Measurements from ENCODE around the gene DAB1.
"Not testable (repeated sequence)": the region's sequence is repeated elsewhere in the genome, so short reads cannot be mapped to it uniquely, and the experiment has no call there.

The DAB1 gene

GRCh38 chr1:57102561-57103326 lies 321.1 kb downstream of the DAB1 start:
- no peak for DNase-seq

GRCh38 chr1:57101209-57101608 lies 322.7 kb downstream of the DAB1 start:
- no peak for DNase-seq

- no peak for DNase-seq
Measured at GRCh38 chr1:57094749-57095148, 329.1 kb downstream of the DAB1 start.

GRCh38 chr1:57093122-57093521 lies 330.7 kb downstream of the DAB1 start:
- no peak for DNase-seq

- no peak for DNase-seq
Measured at GRCh38 chr1:57091642-57092041, 332.2 kb downstream of the DAB1 start.

- no peak for DNase-seq
Measured at GRCh38 chr1:57089855-57090254, 334.0 kb downstream of the DAB1 start.

- no peak for DNase-seq
Measured at GRCh38 chr1:57089221-57089620, 334.6 kb downstream of the DAB1 start.

- no peak for DNase-seq
Measured at GRCh38 chr1:57088653-57089052, 335.2 kb downstream of the DAB1 start.

- DNase-seq = not testable (repeated sequence)
Measured at GRCh38 chr1:57087660-57088059, 336.2 kb downstream of the DAB1 start.

GRCh38 chr1:57086154-57086553 lies 337.7 kb downstream of the DAB1 start:
- DNase-seq = no peak

- no peak for DNase-seq
Measured at GRCh38 chr1:57084701-57085100, 339.2 kb downstream of the DAB1 start.

- no peak for DNase-seq
Measured at GRCh38 chr1:57082711-57083439, 341.0 kb downstream of the DAB1 start.

GRCh38 chr1:57079454-57080157 lies 344.3 kb downstream of the DAB1 start:
- DNase-seq = no peak

- no peak for DNase-seq
Measured at GRCh38 chr1:57072401-57073110, 351.3 kb downstream of the DAB1 start.

- no peak for DNase-seq
Measured at GRCh38 chr1:57067863-57068262, 356.0 kb downstream of the DAB1 start.

- DNase-seq = no peak
Measured at GRCh38 chr1:57066980-57067610, 356.8 kb downstream of the DAB1 start.

- DNase-seq = no peak
Measured at GRCh38 chr1:57065442-57065841, 358.4 kb downstream of the DAB1 start.

GRCh38 chr1:57064379-57065140 lies 359.3 kb downstream of the DAB1 start:
- no peak for DNase-seq

- no peak for DNase-seq
Measured at GRCh38 chr1:57063406-57064125, 360.3 kb downstream of the DAB1 start.

GRCh38 chr1:57061369-57061768 lies 362.5 kb downstream of the DAB1 start:
- DNase-seq = no peak

- no peak for DNase-seq
Measured at GRCh38 chr1:57060451-57060850, 363.4 kb downstream of the DAB1 start.

All from NCI-H1417 treated with DMSO at 0.1 percent for 48 hours (cell line).